ENCODE measurements around the gene TMEM174.

TMEM174 gene

GRCh38 chr5:73152411-73153388 lies 20.3 kb upstream of the TMEM174 start:
- no peak overlapping the region for H3K4me3 ChIP-seq (ENCODE audit: low read depth, low read length)

GRCh38 chr5:73153513-73153912 lies 19.5 kb upstream of the TMEM174 start:
- H3K4me3 ChIP-seq (ENCODE audit: low read depth, low read length) = no peak overlapping the region

- H3K4me3 ChIP-seq (ENCODE audit: low read depth, low read length) = no peak overlapping the region
These were observed 18.6 kb upstream of the TMEM174 start for GRCh38 chr5:73154208-73155006.

GRCh38 chr5:73155271-73156222 lies 17.4 kb upstream of the TMEM174 start:
- no peak overlapping the region for H3K4me3 ChIP-seq (ENCODE audit: low read depth, low read length)

GRCh38 chr5:73157414-73158303 lies 15.3 kb upstream of the TMEM174 start:
- H3K4me3 ChIP-seq (ENCODE audit: low read depth, low read length) = no peak overlapping the region

- H3K4me3 ChIP-seq (ENCODE audit: low read depth, low read length) = no peak overlapping the region
These were observed 14.7 kb upstream of the TMEM174 start for GRCh38 chr5:73158313-73158712.

GRCh38 chr5:73160239-73160671 lies 12.7 kb upstream of the TMEM174 start:
- H3K4me3 ChIP-seq (ENCODE audit: low read depth, low read length) = no peak overlapping the region

GRCh38 chr5:73170522-73170921 lies 2.5 kb upstream of the TMEM174 start:
- no peak overlapping the region for H3K4me3 ChIP-seq (ENCODE audit: low read depth, low read length)

- H3K4me3 ChIP-seq (ENCODE audit: low read depth, low read length) = no peak overlapping the region
These were observed 1.5 kb upstream of the TMEM174 start for GRCh38 chr5:73171495-73171894.

- H3K4me3 ChIP-seq (ENCODE audit: low read depth, low read length) = no peak overlapping the region
These were observed 1.3 kb downstream of the TMEM174 start for GRCh38 chr5:73174100-73174815.

GRCh38 chr5:73176250-73176649 lies 3.3 kb downstream of the TMEM174 start:
- H3K4me3 ChIP-seq (ENCODE audit: low read depth, low read length) = no peak overlapping the region

- H3K4me3 ChIP-seq (ENCODE audit: low read depth, low read length) = no peak overlapping the region
These were observed 5.3 kb downstream of the TMEM174 start for GRCh38 chr5:73178265-73178664.

- no peak overlapping the region for H3K4me3 ChIP-seq (ENCODE audit: low read depth, low read length)
These were observed 6.7 kb downstream of the TMEM174 start for GRCh38 chr5:73179730-73180129.

GRCh38 chr5:73180566-73180965 lies 7.6 kb downstream of the TMEM174 start:
- no peak overlapping the region for H3K4me3 ChIP-seq (ENCODE audit: low read depth, low read length)

- H3K4me3 ChIP-seq (ENCODE audit: low read depth, low read length) = no peak overlapping the region
These were observed 9.3 kb downstream of the TMEM174 start for GRCh38 chr5:73182307-73182706.

- H3K4me3 ChIP-seq (ENCODE audit: low read depth, low read length) = no peak overlapping the region
These were observed 10.0 kb downstream of the TMEM174 start for GRCh38 chr5:73183000-73183399.

- H3K4me3 ChIP-seq (ENCODE audit: low read depth, low read length) = no peak overlapping the region
These were observed 10.5 kb downstream of the TMEM174 start for GRCh38 chr5:73183481-73183891.

GRCh38 chr5:73186976-73187375 lies 14.0 kb downstream of the TMEM174 start:
- no peak overlapping the region for H3K4me3 ChIP-seq (ENCODE audit: low read depth, low read length)
